CD14-positive monocyte (primary cell): Measurements from ENCODE around the gene MED15. TPM values are rescaled to one million over a fixed set of nuclear protein-coding genes. Genes with fewer than 3 reads are reported as not detected.
A peak's percentile ranks its signal among the peaks of the same experiment; 100 is the strongest.

Experiments used
- DNase-seq, 3 donors: peaks; one replicate each; pipeline ENCODE4 v3.0.0-alpha.2; 2011 to 2022
- H2AFZ ChIP-seq: 2 replicates; pipeline ENCODE4 v1.6.0; 2012; ENCODE audit warnings: mild to moderate bottlenecking, low read depth, low read length, inconsistent platforms; ENCODE audit not compliant: insufficient read depth, poor library complexity, severe bottlenecking
- H3K27ac ChIP-seq, 2 donors: 1 replicate in 1 of 2; 2 replicates in 1 of 2; pipeline ENCODE4 v1.5.1; 2012 to 2013; ENCODE audit warnings: low read length in 2 of 2, control low read depth in 1 of 2, inconsistent platforms in 1 of 2, low read depth in 1 of 2, mild to moderate bottlenecking in 1 of 2
- H3K27me3 ChIP-seq, 2 donors: one replicate each; pipeline versions ENCODE4 v1.6.0 to v1.6.1; 2011 to 2013; ENCODE audit warnings: low read length in 2 of 2; ENCODE audit not compliant: control insufficient read depth in 2 of 2, insufficient read depth in 2 of 2
- H3K36me3 ChIP-seq, 2 donors: replicated peaks in 1 of 2; 1 replicate in 1 of 2; 2 replicates in 1 of 2; pipeline versions ENCODE4 v1.5.1 to v1.6.1; 2012 to 2013; ENCODE audit warnings: low read length in 2 of 2, control low read depth in 1 of 2, inconsistent platforms in 1 of 2, mild to moderate bottlenecking in 1 of 2; ENCODE audit not compliant: insufficient read depth in 2 of 2, control insufficient read depth in 1 of 2
- H3K4me1 ChIP-seq, 2 donors: 1 replicate in 1 of 2; 2 replicates in 1 of 2; pipeline versions ENCODE4 v1.5.1 to v1.6.1; 2012 to 2013; ENCODE audit warnings: low read length in 2 of 2, control low read depth in 1 of 2, inconsistent platforms in 1 of 2, mild to moderate bottlenecking in 1 of 2, moderate library complexity in 1 of 2; ENCODE audit not compliant: insufficient read depth in 2 of 2, control insufficient read depth in 1 of 2
- H3K4me2 ChIP-seq: replicated peaks from 2 replicates; pipeline ENCODE3; 2012; ENCODE audit warnings: low read length, moderate library complexity, mild to moderate bottlenecking; ENCODE audit not compliant: poor library complexity, severe bottlenecking; ENCODE audit errors: extremely low read depth
- H3K4me3 ChIP-seq, 3 experiments: fragments of 200-600 bp in 1 of 3; sonication (generic) in 1 of 3; replicated peaks in 1 of 3; 1 replicate in 2 of 3; 2 replicates in 1 of 3; pipeline ENCODE4 v1.5.1; 2011 to 2013; ENCODE audit warnings: low read length in 3 of 3, mild to moderate bottlenecking in 3 of 3, control low read depth in 2 of 3, low read depth in 2 of 3, inconsistent platforms in 1 of 3, moderate library complexity in 1 of 3
- H3K79me2 ChIP-seq: 2 replicates; pipeline ENCODE4 v1.6.0; 2012; ENCODE audit warnings: mild to moderate bottlenecking, control low read depth, inconsistent platforms, low read length, moderate library complexity; ENCODE audit not compliant: insufficient read depth
- H3K9ac ChIP-seq: 2 replicates; pipeline ENCODE4 v1.6.0; 2017; ENCODE audit warnings: low read length, mild to moderate bottlenecking; ENCODE audit not compliant: insufficient read depth, poor library complexity, severe bottlenecking
- H3K9me3 ChIP-seq, 2 donors: replicated peaks in 1 of 2; 1 replicate in 1 of 2; 2 replicates in 1 of 2; pipeline versions ENCODE4 v1.5.1 to v1.6.1; 2012 to 2013; ENCODE audit warnings: low read length in 2 of 2, control low read depth in 1 of 2; ENCODE audit not compliant: control insufficient read depth in 1 of 2, insufficient read depth in 1 of 2
- H4K20me1 ChIP-seq: 2 replicates; pipeline ENCODE4 v1.6.0; 2012; ENCODE audit warnings: mild to moderate bottlenecking, low read length, control low read depth, moderate library complexity; ENCODE audit not compliant: insufficient read depth
- H3K27ac Mint-ChIP-seq, 7 donors: one replicate each; pipeline ENCODE4 v1.8.0; 2020; ENCODE audit warnings: mild to moderate bottlenecking in 7 of 7, mixed read lengths in 7 of 7, moderate library complexity in 6 of 7, inconsistent platforms in 2 of 7
- H3K27me3 Mint-ChIP-seq, 3 donors: one replicate each; pipeline ENCODE4 v1.8.0; 2021 to 2022; ENCODE audit warnings: low read depth in 3 of 3, mild to moderate bottlenecking in 3 of 3, mixed read lengths in 3 of 3, moderate library complexity in 3 of 3, inconsistent platforms in 1 of 3
- H3K36me3 Mint-ChIP-seq, 2 donors: one replicate each; pipeline ENCODE4 v1.8.0; 2020; ENCODE audit warnings: mixed read lengths in 2 of 2, inconsistent platforms in 1 of 2, mild to moderate bottlenecking in 1 of 2
- H3K4me1 Mint-ChIP-seq: one replicate; pipeline ENCODE4 v1.8.0; 2020; ENCODE audit warnings: mild to moderate bottlenecking, mixed read lengths
- H3K4me3 Mint-ChIP-seq, 2 donors: one replicate each; pipeline ENCODE4 v1.8.0; 2020; ENCODE audit warnings: mild to moderate bottlenecking in 2 of 2, mixed read lengths in 2 of 2, moderate library complexity in 1 of 2
- H3K9me3 Mint-ChIP-seq, 7 donors: one replicate each; pipeline ENCODE4 v1.8.0; 2020 to 2022; ENCODE audit warnings: mixed read lengths in 7 of 7, mild to moderate bottlenecking in 6 of 7, moderate library complexity in 6 of 7, inconsistent platforms in 2 of 7
- WGBS: methylation state at CpG from one replicate; pipeline ENCODE4 v1.1.5; 2013; ENCODE audit warnings: missing lambda C conversion rate; ENCODE audit not compliant: insufficient coverage; 5-methylcytosine and 5-hydroxymethylcytosine counted together
- intact Hi-C, 2 donors: fragments of 100-400 bp; cut with micrococcal nuclease; formaldehyde crosslinking; loops; one replicate each; pipeline versions ENCODE4 v1.15.0 to v1.15.1; 2023
- polyA plus RNA-seq, 3 donors: library from polyadenylated mRNA; depleted of rRNA in 1 of 3; unstranded in 2 of 3; stranded (reverse) in 1 of 3; fragments of 300-500 nt in 2 of 3; fragments of >200 nt in 1 of 3; fragmentation: Illumina TruSeq in 2 of 3; gene quantifications; 1 replicate in 2 of 3; 2 replicates in 1 of 3; pipeline ENCODE4 v1.2.3, GENCODE V29; 2012 to 2021
- TF ChIP-seq, protein P1 (sequence below): fragments of 200-600 bp; IDR thresholded peaks from one replicate; pipeline ENCODE4 v1.8.0; 2022; ENCODE audit warnings: antibody characterized with exemption, mild to moderate bottlenecking

MED15 gene
- polyA plus RNA-seq, 3 donors = 10.0 to 126 (median 17.8) TPM

DNA sequence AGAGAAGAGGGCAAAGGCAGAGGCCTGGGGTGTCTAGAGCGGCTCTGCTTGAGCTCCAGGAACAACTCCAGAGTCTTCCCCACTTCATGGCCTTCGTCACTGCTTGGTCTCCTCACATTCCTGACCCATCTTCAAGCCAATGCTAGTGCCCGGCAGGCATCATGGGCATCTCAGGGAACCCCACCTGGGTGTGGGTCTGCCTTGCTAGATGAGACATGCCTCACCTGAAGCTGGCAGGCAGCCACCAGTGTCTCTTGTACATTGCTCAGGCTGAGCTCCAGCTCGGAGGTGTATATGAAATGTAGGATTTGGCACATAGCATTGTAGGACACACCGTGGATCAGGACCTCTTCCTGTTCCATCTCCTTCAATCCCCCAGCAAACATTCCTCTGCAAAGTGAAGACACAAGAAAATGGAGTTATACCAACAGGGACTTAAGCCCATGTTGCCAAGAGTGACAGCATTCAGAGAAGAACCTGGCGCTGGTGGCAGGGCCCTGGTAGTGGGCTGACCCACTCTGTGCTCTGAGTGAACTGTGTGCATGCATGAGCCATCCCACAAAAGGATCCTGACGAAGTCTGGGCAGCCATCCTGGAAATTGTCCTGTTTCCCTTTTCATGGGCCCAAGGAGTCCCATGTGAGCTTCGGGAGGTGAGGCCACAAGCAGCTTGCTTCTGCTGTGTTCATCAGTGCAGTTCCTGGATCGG, 36.1 kb upstream of the MED15 start:
- Histone ChIP-seq H3K4me1 (peaks cover 5 to 6% of the 10 kb centered on the region in 2 donors), H3K9me3 (no peaks in the 10 kb centered on the region), H4K20me1 (no peaks in the 10 kb centered on the region), H3K27ac (no peak overlapping the region), H3K79me2 (no peaks in the 10 kb centered on the region), H3K4me2 (no peak overlapping the region), H3K27me3 (no peaks in the 10 kb centered on the region), H3K9ac (no peak overlapping the region), H3K36me3 (peaks cover 17 to 30% of the 10 kb centered on the region in 2 donors), H2AFZ (no peak overlapping the region), H3K4me3 (no peak overlapping the region)
- Mint-ChIP-seq H3K9me3 (no peaks in the 10 kb centered on the region), H3K4me1 (peaks cover 9% of the 10 kb centered on the region), H3K27me3 (no peaks in the 10 kb centered on the region), H3K27ac (peak overlapping the region in 1 of 7 donors; percentile 31), H3K4me3 (no peak overlapping the region), H3K36me3 (peaks cover 32 to 50% of the 10 kb centered on the region in 2 donors)
- no peak for DNase-seq
- intact Hi-C loops = no loop called here
- WGBS = 98% methylated on average over 3 of the region's 9 CpGs
- TF ChIP-seq, protein P1, sequence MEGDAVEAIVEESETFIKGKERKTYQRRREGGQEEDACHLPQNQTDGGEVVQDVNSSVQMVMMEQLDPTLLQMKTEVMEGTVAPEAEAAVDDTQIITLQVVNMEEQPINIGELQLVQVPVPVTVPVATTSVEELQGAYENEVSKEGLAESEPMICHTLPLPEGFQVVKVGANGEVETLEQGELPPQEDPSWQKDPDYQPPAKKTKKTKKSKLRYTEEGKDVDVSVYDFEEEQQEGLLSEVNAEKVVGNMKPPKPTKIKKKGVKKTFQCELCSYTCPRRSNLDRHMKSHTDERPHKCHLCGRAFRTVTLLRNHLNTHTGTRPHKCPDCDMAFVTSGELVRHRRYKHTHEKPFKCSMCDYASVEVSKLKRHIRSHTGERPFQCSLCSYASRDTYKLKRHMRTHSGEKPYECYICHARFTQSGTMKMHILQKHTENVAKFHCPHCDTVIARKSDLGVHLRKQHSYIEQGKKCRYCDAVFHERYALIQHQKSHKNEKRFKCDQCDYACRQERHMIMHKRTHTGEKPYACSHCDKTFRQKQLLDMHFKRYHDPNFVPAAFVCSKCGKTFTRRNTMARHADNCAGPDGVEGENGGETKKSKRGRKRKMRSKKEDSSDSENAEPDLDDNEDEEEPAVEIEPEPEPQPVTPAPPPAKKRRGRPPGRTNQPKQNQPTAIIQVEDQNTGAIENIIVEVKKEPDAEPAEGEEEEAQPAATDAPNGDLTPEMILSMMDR = no peak

DNA sequence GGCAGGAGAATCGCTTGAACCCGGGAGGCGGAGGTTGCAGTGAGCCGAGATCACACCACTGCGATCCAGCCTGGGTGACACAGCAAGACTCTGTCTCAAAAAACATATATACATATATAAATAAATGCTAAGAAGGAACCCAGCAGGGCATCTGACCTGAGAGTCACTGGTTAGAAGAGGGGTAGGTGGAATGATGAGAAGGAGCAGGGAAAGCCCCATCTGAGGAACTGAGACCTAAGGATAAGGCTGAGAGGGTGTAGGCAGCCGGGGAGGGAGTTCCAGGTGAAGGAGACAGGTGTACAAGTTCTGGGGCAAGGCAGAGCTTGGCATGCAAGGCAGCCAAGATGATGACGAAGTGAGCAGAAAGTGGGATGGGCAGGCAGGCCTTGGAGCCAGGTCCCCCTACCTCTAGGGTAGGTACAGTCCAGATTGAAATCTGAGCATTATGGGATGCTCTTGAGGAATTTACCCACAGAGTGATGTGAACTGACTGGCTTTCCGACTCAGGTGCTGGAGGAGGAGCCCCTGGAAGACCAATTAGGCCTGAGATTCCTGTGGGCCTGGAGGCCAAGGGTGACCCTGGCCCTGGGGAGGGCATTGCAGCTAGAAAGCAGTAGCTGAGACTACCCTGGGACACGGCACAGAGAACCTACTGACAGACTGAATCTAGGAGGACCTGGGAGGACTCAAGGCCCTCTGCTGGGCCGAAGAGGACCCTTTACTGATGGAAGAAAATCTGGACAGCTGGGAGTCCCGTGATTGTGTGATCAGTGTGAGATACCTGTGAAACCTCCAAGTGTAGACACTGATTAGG, 34.6 kb upstream of the MED15 start:
- Mint-ChIP-seq H3K9me3 (no peaks in the 10 kb centered on the region), H3K36me3 (peaks cover 25 to 45% of the 10 kb centered on the region in 2 donors), H3K27me3 (no peaks in the 10 kb centered on the region), H3K4me1 (peaks cover 4% of the 10 kb centered on the region), H3K4me3 (no peak overlapping the region), H3K27ac (peak overlapping the region in 3 of 7 donors; percentile 31 to 84 (median 46))
- TF ChIP-seq, protein P1 = no peak
- peaks cover 17 to 30% of the 10 kb centered on the region in 2 donors for H3K36me3 ChIP-seq
- no peaks in the 10 kb centered on the region for H4K20me1 ChIP-seq
- no peak overlapping the region for H3K4me2 ChIP-seq
- no peaks in the 10 kb centered on the region for H3K9me3 ChIP-seq
- no peaks in the 10 kb centered on the region for H3K4me1 ChIP-seq
- no peaks in the 10 kb centered on the region for H3K27me3 ChIP-seq
- no peak overlapping the region for H2AFZ ChIP-seq
- H3K79me2 ChIP-seq = no peaks in the 10 kb centered on the region
- WGBS = 96% methylated on average over 5 of the region's 11 CpGs
- H3K4me3 ChIP-seq = no peak overlapping the region
- intact Hi-C loops = no loop called here
- H3K9ac ChIP-seq = no peak overlapping the region
- no peak for DNase-seq
- no peak overlapping the region for H3K27ac ChIP-seq
